Mammary epithelial cell (primary cell): ENCODE measurements around the gene RPTOR.

Experiments used
- CTCF ChIP-seq, 2 donors: IDR thresholded peaks in 1 of 2; conservative IDR thresholded peaks in 1 of 2; 2 replicates each; pipeline ENCODE4 v1.5.1; 2011 to 2012; ENCODE audit warnings: inconsistent platforms in 2 of 2, low read length in 2 of 2, mild to moderate bottlenecking in 2 of 2, control low read depth in 1 of 2, low read depth in 1 of 2; ENCODE audit not compliant: insufficient read depth in 1 of 2; ENCODE audit errors: extremely low read depth in 1 of 2
- EZH2 ChIP-seq: IDR thresholded peaks from 2 replicates; pipeline ENCODE4 v1.6.1; 2012; ENCODE audit warnings: low read length, inconsistent platforms, borderline replicate concordance

GRCh38 chr17:80644536-80644935 lies 99.9 kb downstream of the RPTOR start:
- TF ChIP-seq CTCF (conservative IDR thresholded peaks at IDR 0.05 in 1 of 2, IDR thresholded peaks at IDR 0.05 in 1 of 2; ENCODE audit: extremely low read depth in 1 of 2, insufficient read depth in 1 of 2, low read depth in 1 of 2, low read length in 2 of 2), result no peak
- no peak for TF ChIP-seq EZH2
